Breast epithelium (tissue), 3 donors: ENCODE results near the gene CFAP251.

Experiments used
- POLR2A ChIP-seq: fragments of 450-650 bp; IDR thresholded peaks from one replicate; pipeline ENCODE4 v1.6.1; 2016; ENCODE audit warnings: antibody characterized with exemption, mild to moderate bottlenecking, moderate library complexity
- POLR2AphosphoS5 ChIP-seq, 3 donors: sonication (generic); formaldehyde crosslinking; IDR thresholded peaks; one replicate each; pipeline ENCODE4 v1.6.1; 2017; ENCODE audit warnings: antibody characterized with exemption in 3 of 3
- TF ChIP-seq, protein P1 (sequence below), 3 donors: fragments of 450-650 bp; IDR thresholded peaks; one replicate each; pipeline ENCODE4 v1.5.1; 2016 to 2017; ENCODE audit warnings: antibody characterized with exemption in 3 of 3, mild to moderate bottlenecking in 3 of 3, moderate library complexity in 3 of 3

DNA sequence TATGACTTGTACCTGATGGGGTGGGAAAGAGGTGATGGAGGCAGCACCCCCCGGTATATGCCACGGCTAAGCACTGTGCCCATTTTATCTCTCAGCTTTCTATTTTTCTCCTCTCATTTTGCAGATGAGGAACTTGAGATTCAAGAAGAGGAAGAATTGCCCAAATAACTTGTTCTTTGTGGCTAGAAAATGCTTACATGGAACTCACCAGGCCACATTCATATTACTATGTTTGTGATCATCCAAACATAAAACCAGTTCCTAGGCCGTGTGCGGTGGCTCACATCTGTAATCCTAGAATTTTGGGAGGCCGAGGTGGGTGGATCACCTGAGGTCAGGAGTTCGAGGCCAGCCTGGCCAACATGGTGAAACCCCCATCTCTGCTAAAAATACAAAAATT is 44.3 kb upstream of the CFAP251 start:
- TF ChIP-seq, protein P1, sequence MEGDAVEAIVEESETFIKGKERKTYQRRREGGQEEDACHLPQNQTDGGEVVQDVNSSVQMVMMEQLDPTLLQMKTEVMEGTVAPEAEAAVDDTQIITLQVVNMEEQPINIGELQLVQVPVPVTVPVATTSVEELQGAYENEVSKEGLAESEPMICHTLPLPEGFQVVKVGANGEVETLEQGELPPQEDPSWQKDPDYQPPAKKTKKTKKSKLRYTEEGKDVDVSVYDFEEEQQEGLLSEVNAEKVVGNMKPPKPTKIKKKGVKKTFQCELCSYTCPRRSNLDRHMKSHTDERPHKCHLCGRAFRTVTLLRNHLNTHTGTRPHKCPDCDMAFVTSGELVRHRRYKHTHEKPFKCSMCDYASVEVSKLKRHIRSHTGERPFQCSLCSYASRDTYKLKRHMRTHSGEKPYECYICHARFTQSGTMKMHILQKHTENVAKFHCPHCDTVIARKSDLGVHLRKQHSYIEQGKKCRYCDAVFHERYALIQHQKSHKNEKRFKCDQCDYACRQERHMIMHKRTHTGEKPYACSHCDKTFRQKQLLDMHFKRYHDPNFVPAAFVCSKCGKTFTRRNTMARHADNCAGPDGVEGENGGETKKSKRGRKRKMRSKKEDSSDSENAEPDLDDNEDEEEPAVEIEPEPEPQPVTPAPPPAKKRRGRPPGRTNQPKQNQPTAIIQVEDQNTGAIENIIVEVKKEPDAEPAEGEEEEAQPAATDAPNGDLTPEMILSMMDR (IDR thresholded peaks at IDR 0.05) = no peak
- TF ChIP-seq POLR2A (no peak), POLR2AphosphoS5 (IDR thresholded peaks at IDR 0.05) (no peak)
